Heart left ventricle (tissue), 16 donors: ENCODE measurements around the gene SMCO4. TPM values are rescaled to one million over a fixed set of nuclear protein-coding genes. Genes with fewer than 3 reads are reported as not detected.

Experiments used
- ATAC-seq, 4 donors: fragments of 200-7000 bp; cut with Tn5 transposase; one replicate each; pipeline ENCODE4 v1.9.1; 2020 to 2022; ENCODE audit warnings: moderate library complexity in 4 of 4, mild to moderate bottlenecking in 3 of 4, moderate number of reproducible peaks in 1 of 4
- DNase-seq, 5 donors: peaks; one replicate each; pipeline ENCODE4 v3.0.0-alpha.2; 2020
- H3K27ac ChIP-seq, 12 donors: fragments of 200-600 bp; sonication (generic) in 4 of 12; one replicate each; pipeline versions ENCODE4 v1.5.0 to v1.8.0; 2016 to 2022; ENCODE audit warnings: mild to moderate bottlenecking in 2 of 12
- H3K27me3 ChIP-seq, 9 donors: fragments of 200-600 bp; sonication (generic) in 2 of 9; one replicate each; pipeline versions ENCODE4 v1.5.1 to v1.8.0; 2016 to 2022; ENCODE audit warnings: mild to moderate bottlenecking in 3 of 9
- H3K36me3 ChIP-seq, 9 donors: fragments of 200-600 bp; sonication (generic) in 2 of 9; one replicate each; pipeline versions ENCODE4 v1.5.0 to v1.8.0; 2018 to 2022; ENCODE audit warnings: mild to moderate bottlenecking in 2 of 9
- H3K4me1 ChIP-seq, 12 donors: fragments of 200-600 bp; sonication (generic) in 4 of 12; one replicate each; pipeline versions ENCODE4 v1.5.0 to v1.8.0; 2016 to 2022; ENCODE audit warnings: mild to moderate bottlenecking in 3 of 12
- H3K4me3 ChIP-seq, 12 donors: fragments of 200-600 bp; sonication (generic) in 4 of 12; one replicate each; pipeline versions ENCODE4 v1.5.0 to v1.8.0; 2017 to 2022; ENCODE audit warnings: mild to moderate bottlenecking in 9 of 12, moderate library complexity in 4 of 12
- H3K9me3 ChIP-seq, 12 donors: fragments of 200-600 bp; sonication (generic) in 4 of 12; one replicate each; pipeline versions ENCODE4 v1.5.0 to v1.8.0; 2016 to 2022; ENCODE audit warnings: mild to moderate bottlenecking in 1 of 12
- POLR2A ChIP-seq, 2 donors: fragments of 450-650 bp; IDR thresholded peaks; one replicate each; pipeline ENCODE4 v1.6.1; 2017; ENCODE audit warnings: antibody characterized with exemption in 2 of 2, mild to moderate bottlenecking in 2 of 2, moderate library complexity in 2 of 2
- WGBS, 4 donors: extraction: QIAGEN DNeasy Blood & Tissue Kit in 2 of 4; methylation state at CpG; one replicate each; pipeline versions ENCODE4 v1.1.5 to v1.1.7; 2013 to 2018; 5-methylcytosine and 5-hydroxymethylcytosine counted together
- intact Hi-C, 10 donors: fragments of 100-400 bp; cut with DNase I; formaldehyde crosslinking; loops; one replicate each; pipeline versions ENCODE4 v1.11.1 to v1.14.2; 2022
- polyA plus RNA-seq, 2 donors: library from polyadenylated mRNA; stranded (reverse); fragments of 200-250 nt; gene quantifications; one replicate each; pipeline ENCODE4 v1.2.3, GENCODE V29; 2013
- total RNA-seq, 9 donors: library from RNA; depleted of rRNA in 2 of 9; stranded (reverse); fragments of >200 nt in 2 of 9; fragmentation: NEBNext Ultra II Directional in 3 of 9; extraction: Animal tissue kit (Norgen Biotek cat#: 25700) in 3 of 9; gene quantifications; one replicate each; pipeline versions ENCODE4 v1.1.0 to v1.2.4, GENCODE V29; 2016 to 2023
- TF ChIP-seq, protein P1 (sequence below), 12 donors: fragments of 200-600 bp; sonication (generic) in 4 of 12; IDR thresholded peaks; one replicate each; pipeline versions ENCODE4 v1.5.0 to v1.8.0; 2018 to 2022; ENCODE audit warnings: antibody characterized with exemption in 12 of 12, mild to moderate bottlenecking in 5 of 12
- donor health status: ischemic (EF 13 %, LVEDD 7.1; RV severe dilation, severe dysfunction).
- donor health status: healthy with polysubstance abuse.
- donor health status: DM: no; HTN: yes; CAD: no.
- donor health status: DM: no; HTN: no; CAD: no.
- donor health status: ischemic (EF 25% LVEDD 6.9; RV normal size, moderate dysfunction).
- donor health status: ischemic (EF 25% LVEDD 5.7; RV mildly dilated, moderate dysfunction).
- donor health status: healthy.
- donor health status: DM: yes; HTN: yes; CAD: no.
- donor health status: ischemic (EF 35%, LVEDD 5.7; RV mildly dilated, moderate dysfunction).
- donor health status: nonischemic (EF 11% LVEDD 7.7; RV severe dilation, severe dysfunction).
- donor health status: DM: yes; HTN: yes; CAD: no.
- donor health status: PGD.
- donor health status: ischemic (EF 29% LVEDD 5.4; RV normal size, mild dysfunction).
- donor health status: nonischemic (EF 23%, LVEDD 6.1; RV moderate dilation, normal function).

The SMCO4 gene
- total and polyA plus RNA-seq, 11 donors, result 28.5 to 81.4 (median 52.5) TPM

DNA sequence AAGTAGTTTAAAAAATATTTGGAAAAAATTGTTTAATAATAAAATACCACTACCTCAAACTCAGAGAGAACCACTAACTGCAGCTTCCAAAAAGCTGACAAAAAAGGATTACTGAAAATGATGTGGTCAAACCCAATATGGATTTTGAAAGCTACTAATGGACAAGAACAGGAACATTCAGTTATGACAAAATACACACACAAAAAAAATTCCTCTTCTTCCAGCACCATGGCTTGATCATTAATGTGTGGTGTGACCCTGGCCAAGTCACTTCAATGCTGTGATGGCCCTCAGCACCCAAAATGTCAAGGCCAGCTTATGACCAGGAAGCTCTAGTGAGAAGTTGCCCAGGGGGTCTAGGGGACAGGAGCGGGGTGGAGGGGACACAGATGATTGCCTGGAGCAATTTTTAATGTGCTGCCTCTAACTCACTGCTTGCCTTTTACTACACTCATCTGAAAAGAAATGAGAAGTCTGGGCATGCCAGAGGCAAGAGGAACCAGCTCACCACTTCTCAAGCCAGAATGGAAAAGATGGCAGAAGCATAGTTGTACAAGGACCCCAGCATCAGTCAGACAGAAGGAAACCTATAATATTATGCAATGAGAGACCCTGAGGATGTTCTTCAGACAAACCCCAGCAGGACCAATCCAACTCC lies 2.2 kb downstream of the SMCO4 start:
- Histone ChIP-seq H3K36me3 (no peaks in the 10 kb centered on the region), H3K27me3 (no peaks in the 10 kb centered on the region), H3K4me1 (peaks cover 0 to 69% (median 48%) of the 10 kb centered on the region in 12 donors), H3K4me3 (no peak overlapping the region), H3K27ac (peak overlapping the region in 10 of 12 donors; percentile 80 to 96 (median 88)), H3K9me3 (no peaks in the 10 kb centered on the region)
- DNase-seq (no peak), ATAC-seq (no peak)
- TF ChIP-seq, protein P1, sequence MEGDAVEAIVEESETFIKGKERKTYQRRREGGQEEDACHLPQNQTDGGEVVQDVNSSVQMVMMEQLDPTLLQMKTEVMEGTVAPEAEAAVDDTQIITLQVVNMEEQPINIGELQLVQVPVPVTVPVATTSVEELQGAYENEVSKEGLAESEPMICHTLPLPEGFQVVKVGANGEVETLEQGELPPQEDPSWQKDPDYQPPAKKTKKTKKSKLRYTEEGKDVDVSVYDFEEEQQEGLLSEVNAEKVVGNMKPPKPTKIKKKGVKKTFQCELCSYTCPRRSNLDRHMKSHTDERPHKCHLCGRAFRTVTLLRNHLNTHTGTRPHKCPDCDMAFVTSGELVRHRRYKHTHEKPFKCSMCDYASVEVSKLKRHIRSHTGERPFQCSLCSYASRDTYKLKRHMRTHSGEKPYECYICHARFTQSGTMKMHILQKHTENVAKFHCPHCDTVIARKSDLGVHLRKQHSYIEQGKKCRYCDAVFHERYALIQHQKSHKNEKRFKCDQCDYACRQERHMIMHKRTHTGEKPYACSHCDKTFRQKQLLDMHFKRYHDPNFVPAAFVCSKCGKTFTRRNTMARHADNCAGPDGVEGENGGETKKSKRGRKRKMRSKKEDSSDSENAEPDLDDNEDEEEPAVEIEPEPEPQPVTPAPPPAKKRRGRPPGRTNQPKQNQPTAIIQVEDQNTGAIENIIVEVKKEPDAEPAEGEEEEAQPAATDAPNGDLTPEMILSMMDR (IDR thresholded peaks at IDR 0.05), result no peak
- TF ChIP-seq POLR2A (IDR thresholded peaks at IDR 0.05), result no peak
- intact Hi-C loops, result loop anchor here in 9 of 10 donors (5.0 to 10.0 kb wide), 8 partner anchors 59 to 596 kb away; no protein-coding TSS in a partner anchor
- WGBS, 4 donors, result 98 to 100% (median 99%) methylated on average over 1 of the region's 1 CpG

DNA sequence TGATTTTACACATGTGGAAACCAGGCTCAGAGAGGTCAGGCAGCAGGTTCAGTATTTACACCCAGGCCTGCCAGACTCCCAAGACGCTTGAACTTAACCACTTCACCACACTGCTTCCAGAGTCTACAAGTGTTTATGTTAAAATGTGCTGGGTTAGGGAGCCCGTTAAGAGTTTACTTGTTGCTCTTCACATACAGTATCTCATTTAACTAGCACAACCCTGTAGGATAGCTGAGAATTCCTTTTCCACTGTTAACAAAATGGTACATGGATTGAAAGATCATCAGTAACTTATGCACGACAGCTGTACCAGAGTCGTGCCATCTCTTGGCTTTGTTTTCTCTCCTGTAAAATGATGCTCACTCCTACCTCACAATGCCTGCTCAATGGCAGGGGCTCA lies 2.9 kb downstream of the SMCO4 start:
- H3K4me3 ChIP-seq, result no peak overlapping the region
- TF ChIP-seq POLR2A (IDR thresholded peaks at IDR 0.05), result no peak
- TF ChIP-seq, protein P1 (IDR thresholded peaks at IDR 0.05), result no peak
- 84 to 92% (median 89%) methylated on average over 4 of the region's 4 CpGs for WGBS, 4 donors
- no peaks in the 10 kb centered on the region for H3K9me3 ChIP-seq
- H3K4me1 ChIP-seq, result peaks cover 0 to 76% (median 49%) of the 10 kb centered on the region in 12 donors
- no peaks in the 10 kb centered on the region for H3K27me3 ChIP-seq
- H3K27ac ChIP-seq, result peak overlapping the region in 1 of 12 donors; percentile 96
- intact Hi-C loops, result loop anchor here in 9 of 10 donors (5.0 to 10.0 kb wide), 8 partner anchors 58 to 596 kb away; no protein-coding TSS in a partner anchor
- no peak for DNase-seq
- no peak for ATAC-seq
- no peaks in the 10 kb centered on the region for H3K36me3 ChIP-seq

- Histone ChIP-seq H3K27ac (peak overlapping the region; percentile 28 to 96 (median 71)), H3K4me1 (peaks cover 0 to 82% (median 48%) of the 10 kb centered on the region in 12 donors), H3K36me3 (no peaks in the 10 kb centered on the region), H3K9me3 (no peaks in the 10 kb centered on the region), H3K4me3 (peak overlapping the region in 7 of 12 donors; percentile 1 to 47 (median 15)), H3K27me3 (no peaks in the 10 kb centered on the region)
- DNase-seq, result peak in 2 of 5 donors; percentile 36 to 43
- intact Hi-C loops, result loop anchor here in 1 of 10 donors (10.0 kb wide), 1 partner anchor 143 kb away; no protein-coding TSS in a partner anchor
- no peak for TF ChIP-seq POLR2A (IDR thresholded peaks at IDR 0.05)
- TF ChIP-seq, protein P1 (IDR thresholded peaks at IDR 0.05), result no peak
- peak; percentile 39 to 40 (median 40) for ATAC-seq
- 65 to 70% (median 68%) methylated on average over 14 of the region's 14 CpGs for WGBS, 4 donors
Measured at GRCh38 chr11:93537767-93538261, 5.4 kb downstream of the SMCO4 start.

DNA sequence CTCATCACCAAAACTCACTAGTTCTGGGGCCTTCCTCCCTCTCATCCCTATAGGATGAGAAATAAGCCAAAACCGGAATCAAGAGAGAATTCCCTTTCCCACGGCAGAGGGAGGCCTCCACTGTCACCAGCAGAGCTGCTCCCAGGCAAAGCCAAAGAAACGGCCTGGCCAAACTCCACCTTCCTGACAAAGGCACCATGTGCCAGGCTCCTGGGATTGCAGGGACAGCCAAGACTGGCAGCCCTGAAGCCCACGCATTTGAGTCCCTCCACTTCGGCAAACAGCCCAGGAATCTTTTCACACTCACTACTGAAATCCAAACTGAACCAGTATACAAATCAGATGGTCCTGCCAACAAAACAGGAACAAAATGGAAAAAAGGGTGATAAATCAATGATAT lies 6.1 kb downstream of the SMCO4 start:
- no peaks in the 10 kb centered on the region for H3K9me3 ChIP-seq
- ATAC-seq, result peak; percentile 81 to 88 (median 86)
- TF ChIP-seq POLR2A (IDR thresholded peaks at IDR 0.05), result no peak
- H3K36me3 ChIP-seq, result no peaks in the 10 kb centered on the region
- H3K27ac ChIP-seq, result peak overlapping the region; percentile 28 to 96 (median 71)
- intact Hi-C loops, result loop anchor here in 1 of 10 donors (10.0 kb wide), 1 partner anchor 142 kb away; no protein-coding TSS in a partner anchor
- peak; percentile 68 to 86 (median 71) for DNase-seq
- 30 to 42% (median 36%) methylated on average over 5 of the region's 5 CpGs for WGBS, 4 donors
- H3K27me3 ChIP-seq, result no peaks in the 10 kb centered on the region
- H3K4me3 ChIP-seq, result peak overlapping the region in 6 of 12 donors; percentile 7 to 47 (median 16)
- peaks cover 0 to 87% (median 50%) of the 10 kb centered on the region in 12 donors for H3K4me1 ChIP-seq
